Vagina (tissue), 2 donors: ENCODE data around the gene OSBPL10.

Experiments
- CTCF ChIP-seq, 3 experiments: fragments of 450-650 bp in 2 of 3; fragments of 200-600 bp in 1 of 3; sonication (generic) in 1 of 3; IDR thresholded peaks; one replicate each; pipeline ENCODE4 v1.5.1; 2017 to 2019; ENCODE audit warnings: antibody characterized with exemption in 3 of 3, mild to moderate bottlenecking in 2 of 3, moderate library complexity in 2 of 3
- POLR2A ChIP-seq, 2 donors: fragments of 450-650 bp; IDR thresholded peaks; one replicate each; pipeline ENCODE4 v1.6.1; 2017; ENCODE audit warnings: antibody characterized with exemption in 2 of 2, mild to moderate bottlenecking in 2 of 2, moderate library complexity in 2 of 2
- POLR2AphosphoS5 ChIP-seq, 2 donors: sonication (generic); formaldehyde crosslinking; IDR thresholded peaks; one replicate each; pipeline ENCODE4 v1.9.0; 2017; ENCODE audit warnings: antibody characterized with exemption in 2 of 2, mild to moderate bottlenecking in 2 of 2, low read depth in 1 of 2; ENCODE audit not compliant: insufficient read depth in 1 of 2

DNA sequence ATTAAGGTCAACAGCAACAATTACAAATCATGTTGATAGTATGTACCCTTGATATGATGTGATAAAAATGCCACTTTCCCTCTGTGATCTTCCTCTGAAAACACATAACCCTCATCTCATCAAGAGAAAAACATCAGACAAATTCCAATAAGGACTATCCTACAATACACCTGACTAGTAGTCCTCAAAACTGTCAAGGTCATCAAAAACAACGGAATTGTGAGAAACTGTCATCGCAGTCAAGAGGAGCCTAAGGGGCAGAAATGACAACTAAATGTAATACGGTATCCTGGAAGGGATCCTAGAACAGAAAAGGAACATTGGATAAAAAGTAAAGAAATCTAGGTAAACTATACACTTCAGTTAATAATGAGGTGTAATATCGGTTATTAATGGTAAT lies 59.2 kb downstream of the OSBPL10 start:
- TF ChIP-seq CTCF (IDR thresholded peaks at IDR 0.05): no peak
- TF ChIP-seq POLR2A (IDR thresholded peaks at IDR 0.05): no peak
- no peak for TF ChIP-seq POLR2AphosphoS5 (IDR thresholded peaks at IDR 0.05; ENCODE audit: insufficient read depth in 1 of 2, low read depth in 1 of 2)
